DOHH2 (cell line): ENCODE results near the gene COL3A1.

Experiments used
- H3F3A ChIP-seq: fragments of 200-600 bp; sonication (generic), shearing (Covaris generic); 2 replicates; pipeline ENCODE4 v1.6.0; 2016; ENCODE audit warnings: antibody characterized with exemption, mild to moderate bottlenecking; ENCODE audit not compliant: control insufficient read depth, insufficient read depth
- H3K27ac ChIP-seq: fragments of 200-600 bp; sonication (generic); 2 replicates; pipeline ENCODE4 v1.5.1; 2014; ENCODE audit warnings: low read depth, mild to moderate bottlenecking, low read length, moderate library complexity
- H3K27me3 ChIP-seq: fragments of 200-600 bp; sonication (generic); 2 replicates; pipeline ENCODE4 v1.6.1; 2014; ENCODE audit warnings: mild to moderate bottlenecking, low read length, mixed read lengths; ENCODE audit not compliant: control insufficient read depth
- H3K36me3 ChIP-seq: fragments of 200-600 bp; sonication (generic); 2 replicates; pipeline ENCODE4 v1.6.1; 2014; ENCODE audit warnings: mild to moderate bottlenecking, low read length, moderate library complexity, mixed read lengths; ENCODE audit not compliant: control insufficient read depth
- H3K4me1 ChIP-seq: fragments of 200-600 bp; sonication (generic); 2 replicates; pipeline ENCODE4 v1.6.1; 2014; ENCODE audit warnings: mild to moderate bottlenecking, low read length, mixed read lengths; ENCODE audit not compliant: control insufficient read depth
- H3K4me2 ChIP-seq: fragments of 200-600 bp; sonication (generic); 2 replicates; pipeline ENCODE4 v1.6.0; 2014; ENCODE audit warnings: mild to moderate bottlenecking, low read length, moderate library complexity
- H3K4me3 ChIP-seq: fragments of 200-600 bp; sonication (generic); 2 replicates; pipeline ENCODE4 v1.5.1; 2014; ENCODE audit warnings: mild to moderate bottlenecking, low read length, mixed read lengths
- H3K79me2 ChIP-seq: fragments of 200-600 bp; sonication (generic); 2 replicates; pipeline ENCODE4 v1.6.1; 2014; ENCODE audit warnings: mild to moderate bottlenecking, low read length, mixed read lengths; ENCODE audit not compliant: control insufficient read depth
- H3K9me2 ChIP-seq: fragments of 200-600 bp; sonication (generic); replicated peaks from 2 replicates; pipeline ENCODE4 v1.6.1; 2014; ENCODE audit warnings: mild to moderate bottlenecking, low read length, mixed read lengths; ENCODE audit not compliant: control insufficient read depth
- H3K9me3 ChIP-seq: fragments of 200-600 bp; sonication (generic); 2 replicates; pipeline ENCODE4 v1.6.1; 2014; ENCODE audit warnings: antibody characterized with exemption, low read length, mixed read lengths; ENCODE audit not compliant: control insufficient read depth, insufficient read depth
- H4K20me1 ChIP-seq: fragments of 200-600 bp; sonication (generic); 2 replicates; pipeline ENCODE4 v1.6.0; 2014; ENCODE audit warnings: low read depth, mild to moderate bottlenecking, antibody characterized with exemption, low read length, moderate library complexity; ENCODE audit not compliant: control insufficient read depth, insufficient read depth
- CTCF ChIP-seq: fragments of 200-600 bp; sonication (generic); IDR thresholded peaks from one replicate; pipeline ENCODE4 v1.5.1; 2014; ENCODE audit warnings: antibody characterized with exemption, mild to moderate bottlenecking, low read depth, low read length; ENCODE audit not compliant: poor library complexity, severe bottlenecking
- EZH2phosphoT487 ChIP-seq: fragments of 200-600 bp; sonication (generic); IDR thresholded peaks from 2 replicates; pipeline ENCODE4 v1.6.1; 2017; ENCODE audit warnings: borderline replicate concordance, mild to moderate bottlenecking, antibody characterized with exemption, low read length, moderate library complexity, mixed read lengths

COL3A1 gene

GRCh38 chr2:189008555-189009262, 34.5 kb downstream of the COL3A1 start:
- Histone ChIP-seq H3K9me2 (no peaks in the 10 kb centered on the region), H3K27ac (no peak overlapping the region), H3K9me3 (no peaks in the 10 kb centered on the region), H3K4me3 (no peak overlapping the region), H3K4me2 (no peak overlapping the region), H3K27me3 (no peaks in the 10 kb centered on the region), H3K4me1 (no peaks in the 10 kb centered on the region), H4K20me1 (no peaks in the 10 kb centered on the region), H3K36me3 (no peaks in the 10 kb centered on the region), H3K79me2 (no peaks in the 10 kb centered on the region), H3F3A (no peaks in the 10 kb centered on the region)
- TF ChIP-seq CTCF (no peak), EZH2phosphoT487 (no peak)

- Histone ChIP-seq H3K9me3 (no peaks in the 10 kb centered on the region), H3K4me1 (no peaks in the 10 kb centered on the region), H3K36me3 (no peaks in the 10 kb centered on the region), H3K27ac (no peak overlapping the region), H3K4me3 (no peak overlapping the region), H3K27me3 (no peaks in the 10 kb centered on the region), H3F3A (no peaks in the 10 kb centered on the region), H3K9me2 (no peaks in the 10 kb centered on the region), H3K4me2 (no peak overlapping the region), H4K20me1 (no peaks in the 10 kb centered on the region), H3K79me2 (no peaks in the 10 kb centered on the region)
- TF ChIP-seq CTCF (no peak), EZH2phosphoT487 (no peak)
These were observed 36.4 kb downstream of the COL3A1 start for GRCh38 chr2:189010536-189010935.

- H3F3A ChIP-seq, result no peaks in the 10 kb centered on the region
- H4K20me1 ChIP-seq, result no peaks in the 10 kb centered on the region
- H3K9me2 ChIP-seq, result no peaks in the 10 kb centered on the region
- H3K27me3 ChIP-seq, result no peaks in the 10 kb centered on the region
- no peaks in the 10 kb centered on the region for H3K36me3 ChIP-seq
- H3K9me3 ChIP-seq, result no peaks in the 10 kb centered on the region
- H3K4me3 ChIP-seq, result no peak overlapping the region
- H3K27ac ChIP-seq, result no peak overlapping the region
- no peaks in the 10 kb centered on the region for H3K4me1 ChIP-seq
- no peaks in the 10 kb centered on the region for H3K79me2 ChIP-seq
- no peak overlapping the region for H3K4me2 ChIP-seq
- TF ChIP-seq EZH2phosphoT487 (no peak), CTCF (no peak)
These were observed 38.2 kb downstream of the COL3A1 start for GRCh38 chr2:189012351-189012750.
